HFF-Myc (cell line): Measurements from ENCODE around the gene FAM181A.

Experiments
- DNase-seq: peaks from one replicate; pipeline ENCODE4 v3.0.0-alpha.2; 2011; ENCODE audit warnings: low read depth; ENCODE audit errors: extremely low read depth
- H3K4me3 ChIP-seq: replicated peaks from 2 replicates; pipeline ENCODE4 v1.5.1; 2011; ENCODE audit warnings: low read depth, mild to moderate bottlenecking, control low read depth, low read length
- CTCF ChIP-seq: IDR thresholded peaks from 2 replicates; pipeline ENCODE4 v1.5.1; 2012; ENCODE audit warnings: mild to moderate bottlenecking, low read depth, low read length, control low read depth; ENCODE audit errors: missing control alignments

Gene FAM181A

GRCh38 chr14:93936926-93937325 lies 9.8 kb downstream of the FAM181A start:
- DNase-seq = no peak
- no peak overlapping the region for H3K4me3 ChIP-seq
- no peak for TF ChIP-seq CTCF

- DNase-seq = no peak
- no peak overlapping the region for H3K4me3 ChIP-seq
- TF ChIP-seq CTCF = no peak
Measured at GRCh38 chr14:93937519-93937918, 10.4 kb downstream of the FAM181A start.

GRCh38 chr14:93938751-93939303 lies 11.7 kb downstream of the FAM181A start:
- no peak overlapping the region for H3K4me3 ChIP-seq
- DNase-seq = no peak
- TF ChIP-seq CTCF = no peak

- H3K4me3 ChIP-seq = no peak overlapping the region
- TF ChIP-seq CTCF = peak; percentile 46
- DNase-seq = no peak
Measured at GRCh38 chr14:93939304-93940229, 12.4 kb downstream of the FAM181A start.

- no peak for DNase-seq
Measured at GRCh38 chr14:93940437-93940836, 13.3 kb downstream of the FAM181A start.

GRCh38 chr14:93941293-93941910 lies 14.3 kb downstream of the FAM181A start:
- H3K4me3 ChIP-seq = no peak overlapping the region
- no peak for TF ChIP-seq CTCF
- DNase-seq = peak; percentile 64

More at GRCh38 chr14:93940437-93940836, 13.3 kb downstream of the FAM181A start:
- TF ChIP-seq CTCF = no peak
- H3K4me3 ChIP-seq = no peak overlapping the region
